HG03097 (cell line): ENCODE data around the gene PIR.
A peak's percentile ranks its signal among the peaks of the same experiment; 100 is the strongest.

Experiments
- ATAC-seq: cut with Tn5 transposase; IDR thresholded peaks from one replicate; pipeline ENCODE4 v1.9.1; 2021; ENCODE audit not compliant: unreplicated experiment, low FRiP score

The PIR gene

DNA sequence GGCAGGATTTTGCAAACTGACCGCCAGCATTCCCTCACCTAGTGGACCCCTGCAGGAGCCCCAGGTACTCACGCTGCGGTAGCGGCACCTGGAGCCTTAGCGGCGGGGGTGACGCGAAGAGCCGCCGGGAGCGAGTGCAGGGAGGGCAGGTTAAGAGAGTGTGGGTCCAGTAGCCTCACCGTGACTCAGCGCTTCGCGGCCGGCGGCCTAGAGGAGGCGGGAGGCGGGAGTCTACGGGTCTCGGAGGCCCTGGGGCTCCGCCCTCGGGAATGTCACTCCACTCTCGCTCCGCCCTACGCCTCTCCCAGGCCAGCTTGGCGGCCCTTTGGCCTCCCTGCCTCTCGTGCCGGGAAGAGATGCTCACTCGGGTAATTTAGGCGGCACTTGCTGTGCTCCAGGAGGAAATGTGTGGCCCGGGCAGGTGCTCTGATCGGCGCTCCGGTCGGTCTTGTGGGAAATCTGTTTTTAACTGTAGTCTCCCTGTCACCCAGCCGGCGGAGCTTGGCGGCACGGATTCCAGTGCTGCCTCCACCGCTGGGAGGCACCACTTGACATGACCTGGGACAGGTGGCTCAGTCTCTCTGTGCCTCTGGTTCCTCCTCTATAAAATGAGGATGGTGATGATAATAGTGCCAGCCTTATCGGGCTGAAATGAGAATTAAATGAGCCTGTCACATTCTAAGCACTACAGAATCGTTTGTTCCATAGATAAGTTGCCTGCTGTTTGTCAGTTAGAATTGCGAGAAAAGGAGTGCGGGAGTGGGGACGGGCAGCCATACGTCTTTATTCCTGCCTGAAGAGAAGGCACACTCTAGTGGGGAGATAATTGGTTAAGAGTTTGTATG, at the start of gene PIR:
Gene PIR, minus strand, starts transcription at position 216 of the 845 bp plus-strand sequence. CDS start 2,076 bp downstream, outside the sequence.
- ATAC-seq, result peak; percentile 97

DNA sequence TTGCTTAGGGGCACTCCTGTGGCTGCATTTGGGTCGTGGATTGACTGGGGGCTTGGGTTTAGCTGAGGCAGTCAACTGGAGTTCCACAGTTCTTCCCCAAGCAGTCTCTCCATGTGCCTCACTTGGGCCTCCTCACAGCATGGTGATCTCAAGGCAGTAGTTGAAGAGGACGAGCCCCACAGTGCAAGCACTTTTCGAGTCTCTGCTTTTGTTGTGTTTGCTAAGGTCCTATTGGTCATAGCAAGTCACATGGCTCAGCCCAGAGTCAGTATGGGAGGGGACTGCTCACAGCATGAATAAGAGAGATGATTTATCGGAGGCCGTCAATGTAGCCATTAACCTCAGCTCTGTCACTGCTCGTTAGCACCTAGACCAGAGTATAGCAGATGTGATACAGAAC, 37.2 kb upstream of the PIR start:
- ATAC-seq, result no peak

DNA sequence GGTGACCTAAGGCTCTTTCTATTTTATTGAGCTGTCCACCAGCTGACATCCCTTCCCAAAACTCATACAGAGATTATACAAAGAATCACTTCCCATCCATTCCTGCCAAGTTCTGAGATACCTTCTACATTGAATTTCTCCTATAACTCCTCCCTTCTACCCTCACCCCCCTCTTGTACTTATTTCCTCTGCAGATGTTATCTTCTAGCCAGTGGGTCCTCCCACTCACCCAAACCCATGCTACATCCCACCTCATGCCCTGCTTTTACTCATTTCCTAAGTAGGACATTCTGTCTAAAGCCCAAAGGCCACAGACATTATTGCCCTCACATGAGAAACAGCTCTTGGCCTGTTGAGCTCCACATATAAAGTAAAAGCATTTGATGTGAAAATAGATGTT, 36.0 kb upstream of the PIR start:
- no peak for ATAC-seq

DNA sequence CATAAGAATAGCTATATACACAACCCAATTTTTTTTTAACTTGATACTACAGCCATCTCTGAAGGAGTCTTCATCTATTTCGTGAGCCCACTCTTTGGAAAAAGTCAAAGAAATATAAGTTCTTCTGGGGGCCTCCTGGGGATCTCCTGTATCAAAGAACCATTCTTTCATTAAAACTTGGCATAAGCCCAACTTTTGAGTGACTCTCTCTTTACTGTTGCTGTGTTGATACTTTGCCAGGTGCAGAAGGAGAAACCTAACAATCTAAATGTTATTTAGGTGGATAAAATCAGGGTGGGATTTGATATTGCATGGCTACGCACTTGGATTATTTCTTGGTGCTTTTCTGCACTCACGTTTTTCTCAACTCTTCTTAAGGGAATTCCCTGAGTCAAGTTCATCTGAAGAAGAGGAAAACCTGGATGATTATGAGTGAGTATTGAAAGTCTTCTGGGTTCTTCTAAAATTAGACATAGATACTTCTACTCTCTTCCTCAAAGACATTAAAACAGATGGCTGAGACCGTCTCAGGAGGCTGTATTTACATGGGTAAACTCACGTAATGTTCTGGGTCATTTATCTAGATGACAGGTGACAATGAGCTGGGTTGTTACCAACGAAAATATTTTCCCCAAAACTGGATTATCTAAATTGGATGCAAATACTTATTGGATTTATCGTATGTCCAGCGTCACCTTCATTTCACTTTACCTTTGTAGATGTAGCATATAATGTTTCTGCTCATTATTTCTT, 32.7 kb upstream of the PIR start:
- no peak for ATAC-seq

DNA sequence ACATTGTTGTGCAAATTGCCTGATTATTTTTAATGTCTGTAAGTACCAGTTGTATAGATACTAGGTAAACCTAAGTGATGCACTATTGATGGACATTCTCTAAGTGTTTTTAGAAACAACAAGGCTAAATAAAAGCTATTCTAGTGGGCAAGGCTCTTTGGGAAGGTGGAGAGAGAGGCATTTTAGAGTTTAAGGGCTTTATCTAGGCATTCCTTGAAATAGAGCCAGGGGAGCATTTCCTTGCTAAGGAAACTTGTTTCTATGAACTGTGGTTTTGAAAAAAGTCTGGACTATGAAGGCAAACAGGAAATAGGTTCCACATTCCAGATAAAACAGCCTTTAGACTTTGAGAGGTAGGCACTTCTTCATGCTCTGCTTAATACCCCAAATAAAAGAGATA, 31.3 kb upstream of the PIR start:
- ATAC-seq, result no peak

DNA sequence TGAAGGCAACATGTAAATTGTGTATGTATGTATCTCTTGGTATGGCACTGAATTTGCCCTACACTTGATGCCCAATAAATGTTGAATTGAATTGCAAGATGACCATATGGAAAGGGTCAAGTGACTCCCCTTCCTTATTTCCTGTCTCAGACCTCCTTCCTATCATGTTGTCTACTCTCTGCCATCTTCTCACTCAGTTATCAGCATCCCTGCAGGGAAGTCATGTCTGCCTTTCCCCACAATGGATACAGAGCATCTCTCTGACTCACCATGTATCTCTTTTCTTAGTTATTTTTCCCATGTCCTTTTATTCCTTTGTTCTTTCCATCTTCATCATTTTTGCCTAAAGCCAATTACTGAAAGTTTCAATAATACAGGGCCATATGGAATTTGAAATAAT, 30.0 kb upstream of the PIR start:
- ATAC-seq, result no peak

DNA sequence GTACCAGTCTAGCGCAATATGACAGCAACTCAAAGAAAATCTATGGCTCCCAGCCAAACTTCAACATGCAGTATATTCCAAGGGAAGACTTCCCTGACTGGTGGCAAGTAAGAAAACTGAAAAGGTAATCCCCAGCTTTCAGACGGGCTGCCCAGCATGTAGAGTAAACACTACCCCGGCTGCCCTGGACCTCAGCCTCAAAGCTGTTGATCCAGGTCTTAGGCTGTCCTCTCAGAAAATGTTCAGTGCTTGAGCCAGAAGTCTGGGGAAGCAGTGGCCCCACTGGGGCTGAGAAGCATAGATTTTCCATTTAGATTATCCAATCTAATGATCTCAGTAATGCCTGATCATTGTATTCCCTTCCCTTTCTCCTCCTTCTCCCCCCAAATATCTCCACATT, 29.3 kb upstream of the PIR start:
- ATAC-seq, result no peak

DNA sequence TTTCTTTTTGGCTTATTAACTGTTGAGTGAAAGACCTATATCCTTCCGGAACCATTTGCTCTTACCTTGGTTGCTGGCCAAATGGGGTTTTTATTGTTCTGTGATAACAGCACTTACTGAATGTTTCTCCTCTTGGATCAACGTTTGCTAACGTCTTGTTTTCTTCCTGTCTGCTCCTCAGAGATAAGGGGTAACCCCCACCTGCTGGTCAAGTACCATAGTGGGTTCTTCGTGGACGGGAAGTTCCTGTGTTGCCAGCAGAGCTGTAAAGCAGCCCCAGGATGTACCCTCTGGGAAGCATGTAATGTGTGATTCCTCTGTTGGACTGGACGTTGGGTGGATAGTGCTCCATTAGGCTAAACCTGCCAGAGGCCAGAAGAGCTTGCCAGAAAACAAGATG, 22.8 kb upstream of the PIR start:
- no peak for ATAC-seq

DNA sequence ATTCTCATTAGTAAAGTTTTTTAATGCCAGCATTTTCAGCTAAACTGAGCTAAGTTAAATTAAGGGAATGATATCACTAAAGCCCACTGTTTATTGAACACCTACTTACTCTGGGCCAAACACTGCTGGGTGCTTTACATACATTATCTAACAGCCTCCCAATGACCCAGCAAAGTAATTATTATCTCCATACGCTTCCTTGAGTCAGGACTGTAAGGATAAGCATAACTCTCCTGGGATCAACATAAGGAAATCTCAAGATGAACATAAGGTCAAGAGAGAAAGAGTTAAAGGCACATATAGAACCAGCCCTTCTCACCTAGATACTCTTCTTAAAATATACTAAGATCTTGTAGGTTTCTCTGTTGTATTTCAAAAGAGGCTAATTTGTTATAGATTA, 21.1 kb upstream of the PIR start:
- no peak for ATAC-seq

DNA sequence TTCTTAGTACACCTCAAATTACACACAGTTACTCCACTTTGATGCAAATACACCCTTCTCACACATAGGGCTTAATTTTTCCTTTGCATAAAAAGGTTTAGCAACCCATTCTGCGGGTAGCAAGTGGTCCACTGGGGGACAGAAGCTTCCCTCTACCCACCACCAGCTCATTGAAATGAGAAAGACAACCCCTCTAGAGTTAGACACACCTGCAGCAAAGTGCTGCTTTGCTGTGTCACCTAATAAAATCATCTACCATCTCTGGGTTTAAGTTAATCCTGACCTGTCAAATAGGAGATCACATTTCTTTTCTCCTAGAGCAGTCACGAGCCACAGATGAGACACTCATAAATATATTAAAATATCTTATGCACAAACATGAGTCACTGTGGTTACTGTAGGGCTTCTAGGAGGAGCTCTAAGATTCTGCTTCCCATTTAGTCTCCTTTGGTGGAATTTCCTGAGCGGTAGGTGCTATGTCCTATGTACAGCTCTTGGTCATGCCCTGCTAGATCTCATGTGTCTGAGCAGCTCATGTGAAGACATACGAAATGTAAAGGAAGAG, 19.4 kb upstream of the PIR start:
- no peak for ATAC-seq

DNA sequence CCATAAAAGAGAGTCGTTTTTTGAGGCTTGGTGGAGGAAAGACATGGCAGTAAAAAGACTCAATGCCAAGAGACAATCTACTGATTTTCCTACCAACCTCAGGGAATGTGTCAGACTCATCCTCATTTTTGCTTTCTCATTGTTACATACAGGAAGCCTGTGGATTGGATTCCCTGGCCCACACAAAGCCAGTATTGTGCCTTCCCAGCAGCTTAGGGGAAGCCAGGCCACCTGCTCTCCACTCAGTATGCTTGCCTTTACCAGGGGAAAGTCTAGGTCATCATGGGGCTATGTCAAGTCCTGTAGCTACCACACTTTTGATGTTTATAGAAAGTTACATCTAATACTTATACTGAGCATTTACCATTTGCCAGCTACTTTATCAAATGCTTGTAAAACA, 18.4 kb upstream of the PIR start:
- no peak for ATAC-seq

DNA sequence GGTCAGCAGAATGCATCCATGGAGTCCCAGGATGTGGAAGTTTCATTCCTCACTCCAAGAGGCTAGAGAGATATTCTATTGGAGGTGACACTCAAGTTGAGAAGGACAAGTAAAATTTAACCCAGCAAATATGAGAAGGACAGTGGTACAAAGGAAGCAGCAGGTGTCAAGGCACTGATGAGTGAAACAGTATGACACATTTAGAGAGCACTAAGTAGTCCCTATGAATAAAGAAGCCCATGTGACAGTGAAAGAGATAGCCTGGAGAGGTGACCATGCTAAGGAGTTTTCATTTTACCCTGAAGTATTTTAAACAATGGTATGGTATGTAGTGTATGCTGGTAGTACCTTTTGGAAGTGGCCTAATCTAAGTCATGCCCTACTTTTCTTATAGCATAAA, 16.7 kb upstream of the PIR start:
- ATAC-seq, result no peak

DNA sequence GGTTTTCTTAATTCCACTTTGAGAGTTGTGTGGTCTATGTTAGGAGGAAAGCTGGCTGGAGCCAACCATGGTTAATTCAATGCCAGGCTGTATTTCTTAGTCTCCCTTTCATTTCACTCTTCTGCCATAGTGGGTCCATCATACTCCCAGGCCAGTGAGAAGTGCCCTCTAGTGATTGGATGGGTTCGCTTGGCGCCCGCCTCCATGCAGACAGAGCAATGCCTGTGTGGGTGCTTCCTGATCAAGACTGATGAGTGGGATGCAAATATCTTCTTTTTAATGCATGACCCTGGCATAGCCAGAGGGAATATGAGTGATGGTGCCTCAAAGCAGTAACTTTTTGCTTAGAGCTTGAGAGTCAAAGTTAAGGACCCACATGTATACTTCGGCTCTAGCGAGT, 13.9 kb upstream of the PIR start:
- no peak for ATAC-seq

DNA sequence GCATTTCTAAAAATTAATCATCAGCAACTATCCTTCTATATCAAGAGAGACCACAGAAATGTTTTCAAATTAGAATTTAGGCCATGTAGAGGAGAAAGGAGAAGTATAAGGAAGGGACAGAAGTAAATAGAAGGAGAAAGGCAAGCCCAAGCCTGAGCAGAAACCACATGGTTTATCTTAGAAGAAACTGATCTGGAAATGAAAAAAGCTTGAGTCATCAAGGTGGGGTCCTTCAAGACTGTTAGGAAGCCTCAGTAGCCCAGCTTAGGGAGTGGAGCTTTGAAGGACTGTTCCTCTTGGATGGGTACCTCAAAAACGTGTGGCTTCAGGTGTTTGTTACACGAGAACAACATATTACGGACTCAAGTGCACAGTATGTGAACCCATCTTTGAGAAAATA, 12.0 kb upstream of the PIR start:
- ATAC-seq, result no peak

DNA sequence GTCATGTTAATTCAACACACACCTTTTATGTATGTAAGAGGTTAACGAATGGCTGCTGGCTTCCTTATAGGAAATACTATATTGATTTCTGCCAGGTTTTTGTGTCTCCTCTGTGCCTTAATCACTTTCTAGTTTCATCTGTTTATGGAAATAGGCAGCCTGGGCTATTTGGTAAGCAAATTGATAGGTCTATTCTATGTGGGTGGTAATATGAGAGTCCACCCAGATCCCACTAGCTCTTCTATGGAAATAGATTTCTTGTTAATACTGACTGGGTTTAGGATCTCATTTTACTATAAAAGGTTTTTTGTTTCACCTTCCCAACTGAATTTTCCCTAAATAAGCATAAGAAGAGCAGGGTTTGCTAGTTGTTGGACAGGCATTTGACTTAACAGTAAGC, 11.5 kb upstream of the PIR start:
- ATAC-seq, result no peak

DNA sequence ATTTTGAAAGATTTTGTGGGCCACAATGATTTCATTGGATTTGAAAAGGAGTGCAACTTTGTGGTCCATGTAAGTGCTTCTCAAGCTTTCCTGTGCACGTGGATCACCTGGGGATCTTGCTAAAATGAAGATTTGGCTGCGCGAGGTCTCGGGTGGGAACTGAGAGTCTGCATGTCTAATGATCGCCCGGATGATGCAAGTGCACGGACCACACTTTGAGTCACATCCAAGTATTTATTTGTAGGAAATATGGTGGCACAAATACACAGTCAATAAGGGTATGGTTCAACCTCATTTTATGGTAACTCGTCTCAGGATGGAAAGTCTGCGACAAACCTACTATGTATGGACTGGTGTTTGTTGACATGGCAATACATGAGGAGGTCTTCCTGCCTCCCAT, 8.4 kb upstream of the PIR start:
- no peak for ATAC-seq

DNA sequence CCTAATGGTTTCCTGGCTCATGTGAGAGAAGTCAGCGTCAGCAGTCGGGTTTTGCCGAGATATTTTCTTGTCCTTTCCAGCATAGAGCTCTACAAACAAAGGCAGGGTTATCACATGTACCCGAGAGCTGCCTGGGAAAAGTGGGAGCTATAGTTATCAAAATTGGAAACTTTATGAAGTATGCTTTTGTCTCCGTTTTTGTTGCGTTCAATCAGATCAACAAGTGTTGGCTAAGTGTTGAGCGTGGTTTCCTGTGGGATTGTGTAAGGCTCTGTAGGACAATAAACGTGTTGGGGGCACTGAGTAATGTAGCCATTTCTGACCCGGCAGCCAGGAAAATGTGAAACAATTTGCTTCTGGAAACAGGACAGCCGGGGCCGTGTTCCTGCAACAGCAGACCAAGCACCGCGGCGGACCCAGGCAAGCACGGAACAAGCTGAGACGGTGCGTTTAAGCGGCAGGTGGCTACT, 7.4 kb upstream of the PIR start, which contains the start of gene BMX:
Gene BMX, plus strand, starts transcription at position 311 of the 470 bp plus-strand sequence. CDS start 7,547 bp downstream, outside the sequence.
- no peak for ATAC-seq

DNA sequence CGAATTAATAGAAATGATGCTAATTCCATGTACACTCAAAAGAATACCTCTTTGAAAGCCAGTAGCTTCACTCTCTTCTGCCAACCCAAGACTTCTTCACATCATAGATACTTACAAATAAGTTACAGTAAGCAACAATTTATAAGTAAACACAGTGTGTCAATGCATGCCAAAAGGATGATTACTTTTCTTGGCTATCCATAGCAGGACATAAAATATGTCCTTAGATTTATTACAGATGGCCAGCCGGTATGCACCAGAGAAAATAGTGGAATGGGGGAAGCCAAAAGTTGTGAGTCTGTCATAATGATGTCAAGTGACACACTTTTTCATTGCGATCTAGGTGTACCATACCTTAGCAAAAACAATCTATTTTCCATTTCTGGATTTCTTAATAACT, 6.8 kb upstream of the PIR start:
- ATAC-seq, result no peak

DNA sequence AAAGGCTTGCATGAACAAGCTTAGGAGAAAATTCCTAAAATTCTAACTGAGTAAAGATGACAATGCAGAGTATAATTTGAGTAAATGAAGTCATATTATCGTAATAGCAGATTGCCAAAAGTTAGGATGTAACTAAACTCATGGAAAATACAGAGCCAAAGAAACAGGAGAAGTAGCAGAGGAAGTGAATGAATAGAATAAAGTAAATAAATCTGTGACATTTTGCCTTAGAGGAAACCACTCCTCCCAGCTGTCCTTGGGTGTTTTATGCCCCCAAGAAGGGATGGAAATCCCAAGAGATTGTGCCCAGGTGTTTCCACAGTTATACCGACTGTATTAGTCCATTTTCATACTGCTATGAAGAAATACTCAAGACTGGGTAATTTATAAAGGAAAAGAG, 5.6 kb upstream of the PIR start:
- ATAC-seq, result no peak

DNA sequence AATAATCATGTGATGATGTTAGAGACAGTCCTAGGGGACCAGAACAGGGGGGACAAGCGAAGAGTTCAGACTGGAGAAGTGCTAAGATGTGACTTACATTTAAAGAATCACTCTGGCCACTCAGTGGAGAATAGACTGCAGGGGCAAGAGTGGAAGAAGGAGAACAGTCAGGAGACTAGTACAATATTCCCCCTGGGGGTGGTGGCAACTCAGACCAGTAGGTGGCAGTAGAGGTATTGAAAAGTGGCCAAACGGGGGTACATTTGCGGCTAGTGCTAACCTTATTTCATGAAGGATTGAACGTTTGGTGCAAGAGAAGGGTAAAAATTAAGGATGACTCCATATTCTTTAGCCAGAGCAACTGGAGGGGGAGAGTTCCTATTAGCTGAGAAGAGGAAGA, 4.7 kb upstream of the PIR start:
- ATAC-seq, result no peak

DNA sequence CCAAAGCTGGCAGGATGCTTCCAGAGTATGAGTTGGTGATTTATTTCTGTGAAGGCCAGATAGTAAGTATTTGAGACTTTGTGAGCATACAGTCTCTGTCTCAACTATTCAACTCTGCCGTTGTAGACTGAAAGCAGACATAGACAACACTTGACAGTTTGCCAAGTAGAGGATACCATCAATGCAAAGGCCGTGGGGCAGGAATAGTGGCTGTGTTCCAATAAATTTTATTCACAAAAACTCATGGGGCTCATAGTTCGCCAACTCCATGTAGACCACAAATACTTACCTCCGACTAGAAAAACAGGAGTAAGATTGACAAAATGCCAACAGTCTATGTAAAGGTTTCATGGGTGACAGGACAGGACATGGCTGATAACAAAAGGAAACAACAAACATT, 3.7 kb upstream of the PIR start:
- no peak for ATAC-seq

DNA sequence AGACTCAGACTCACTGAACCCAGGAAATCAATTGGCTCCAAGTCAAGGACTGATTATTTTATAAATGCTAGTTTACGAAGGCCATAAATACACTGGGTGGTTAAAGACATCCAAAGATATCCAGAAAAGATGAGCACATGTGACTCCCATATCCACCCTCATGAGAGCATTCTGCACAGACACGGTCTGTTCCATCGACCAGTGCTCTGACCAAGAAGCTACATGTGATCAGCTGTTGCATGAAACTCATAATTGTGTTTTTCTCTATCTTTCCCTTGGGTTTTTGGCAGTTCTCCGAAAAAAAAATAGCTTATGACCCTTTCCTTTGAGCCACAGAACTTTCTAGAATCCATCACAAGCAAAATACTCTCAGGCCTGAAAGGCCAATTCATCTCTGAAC, 2.7 kb upstream of the PIR start:
- ATAC-seq, result no peak
